GM12892 (cell line): ENCODE measurements around the gene HLA-DRA.
"Not testable (repeated sequence)": the region's sequence is repeated elsewhere in the genome, so short reads cannot be mapped to it uniquely, and the experiment has no call there.

Experiments
- DNase-seq: peaks from one replicate; pipeline ENCODE4 v3.0.0; 2011; ENCODE audit not compliant: insufficient read length
- FAIRE-seq: peaks from 2 replicates; lab custom pipeline; 2011; peaks lifted over from hg19 to GRCh38; lab: Jason Lieb, UNC
- POLR2A ChIP-seq: IDR thresholded peaks from 2 replicates; pipeline ENCODE4 v1.6.1; 2011; ENCODE audit warnings: low read depth, low read length, control low read depth
- POLR2AphosphoS5 ChIP-seq: IDR thresholded peaks from 2 replicates; pipeline ENCODE4 v1.6.1; 2011; ENCODE audit warnings: low read depth, low read length, control low read depth
- TAF1 ChIP-seq: IDR thresholded peaks from 2 replicates; pipeline ENCODE4 v1.6.1; 2011; ENCODE audit warnings: low read depth, mild to moderate bottlenecking, control low read depth, low read length, borderline replicate concordance

HLA-DRA gene

GRCh38 chr6:32462609-32463008 lies 22.9 kb downstream of the HLA-DRA start:
- no peak for TF ChIP-seq POLR2AphosphoS5
- TF ChIP-seq TAF1 = no peak
- TF ChIP-seq POLR2A = no peak
- FAIRE-seq = peak; percentile 84
- DNase-seq = no peak

GRCh38 chr6:32467743-32468503 lies 28.2 kb downstream of the HLA-DRA start:
- FAIRE-seq, DNase-seq: not testable (repeated sequence)

DNA sequence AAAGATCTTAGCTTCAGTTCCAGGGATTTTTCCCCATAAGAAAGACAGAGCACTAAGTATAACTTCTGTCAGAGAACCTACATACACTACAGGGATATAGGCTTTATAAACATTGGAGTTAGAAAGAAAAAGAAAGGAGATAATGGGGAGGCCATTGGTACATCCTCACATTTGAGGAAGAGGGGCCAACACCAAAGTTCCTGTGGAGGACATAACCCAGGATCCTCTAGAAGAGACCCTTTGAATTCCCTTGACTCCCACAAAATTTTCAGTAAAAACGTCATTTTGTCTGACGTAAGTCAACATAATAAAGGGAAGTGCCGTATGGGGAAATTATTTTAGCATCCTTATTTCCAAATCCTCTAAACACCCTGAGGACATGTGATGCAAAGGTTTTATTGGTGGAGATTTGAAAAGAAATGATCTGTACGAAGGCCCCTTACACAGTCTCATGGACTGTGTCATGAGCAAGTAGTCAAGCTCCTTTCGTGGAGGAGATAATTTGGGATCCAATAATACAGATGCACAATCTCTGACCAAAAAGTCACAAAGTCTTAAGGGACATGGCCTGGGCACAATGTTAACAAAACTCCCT lies 33.2 kb downstream of the HLA-DRA start:
- TF ChIP-seq TAF1 = no peak
- TF ChIP-seq POLR2AphosphoS5 = no peak; the same call in 1 of the 2 replicates
- no peak for TF ChIP-seq POLR2A
- FAIRE-seq (peak; percentile 71), DNase-seq (no peak)

DNA sequence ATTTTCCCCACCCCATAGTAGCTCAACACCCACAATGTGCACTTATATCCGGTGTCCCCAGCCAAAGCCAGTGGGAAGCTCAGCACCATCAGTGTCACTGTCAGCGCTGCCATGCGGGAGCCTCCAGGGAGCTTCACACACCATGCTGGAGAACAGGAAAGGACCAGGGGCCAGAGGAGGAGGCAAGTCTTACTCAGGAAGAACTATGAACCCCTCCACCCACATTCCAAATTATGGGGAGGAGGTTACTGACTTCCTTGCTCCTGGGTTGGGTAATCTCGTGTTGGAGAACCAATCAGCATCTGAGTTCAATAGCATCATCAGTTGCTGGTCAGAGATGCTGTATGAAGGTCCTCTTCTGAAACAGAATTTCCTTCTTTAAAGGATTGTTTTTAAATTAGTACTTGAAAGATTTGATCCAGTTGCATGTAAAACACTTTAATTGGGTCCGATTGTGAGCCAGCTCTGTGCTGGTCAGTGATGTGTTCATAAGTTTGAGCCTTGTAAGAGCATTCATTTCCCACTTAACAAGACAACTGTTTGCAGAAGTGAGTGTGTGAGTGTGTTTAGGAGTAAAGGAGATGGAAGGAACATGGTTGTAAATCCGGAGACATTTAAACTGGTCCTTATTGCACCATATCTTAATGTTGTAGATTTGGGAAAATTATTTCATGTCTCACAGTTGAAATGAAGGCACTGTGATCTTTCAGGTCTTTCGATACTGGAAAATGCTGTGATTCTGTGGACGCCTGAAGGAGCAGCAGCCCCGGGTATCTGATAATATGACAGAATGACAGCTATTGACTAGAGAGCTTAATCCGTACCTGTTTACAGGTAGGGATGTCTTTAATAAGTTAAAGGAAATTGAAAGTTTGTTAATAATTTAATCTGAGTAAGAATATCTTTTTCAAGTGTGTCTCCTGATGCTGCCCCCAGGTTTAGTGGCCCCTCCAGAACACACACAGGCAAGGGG lies 34.0 kb downstream of the HLA-DRA start:
- DNase-seq = not testable (repeated sequence)
- FAIRE-seq = peak; percentile 95
- peak; percentile 92 for TF ChIP-seq TAF1
- peak; percentile 88 for TF ChIP-seq POLR2A
- peak; percentile 92 for TF ChIP-seq POLR2AphosphoS5

GRCh38 chr6:32475392-32476206 lies 35.9 kb downstream of the HLA-DRA start:
- TF ChIP-seq POLR2A (no peak), TAF1 (no peak), POLR2AphosphoS5 (no peak)
- FAIRE-seq = no peak

DNA sequence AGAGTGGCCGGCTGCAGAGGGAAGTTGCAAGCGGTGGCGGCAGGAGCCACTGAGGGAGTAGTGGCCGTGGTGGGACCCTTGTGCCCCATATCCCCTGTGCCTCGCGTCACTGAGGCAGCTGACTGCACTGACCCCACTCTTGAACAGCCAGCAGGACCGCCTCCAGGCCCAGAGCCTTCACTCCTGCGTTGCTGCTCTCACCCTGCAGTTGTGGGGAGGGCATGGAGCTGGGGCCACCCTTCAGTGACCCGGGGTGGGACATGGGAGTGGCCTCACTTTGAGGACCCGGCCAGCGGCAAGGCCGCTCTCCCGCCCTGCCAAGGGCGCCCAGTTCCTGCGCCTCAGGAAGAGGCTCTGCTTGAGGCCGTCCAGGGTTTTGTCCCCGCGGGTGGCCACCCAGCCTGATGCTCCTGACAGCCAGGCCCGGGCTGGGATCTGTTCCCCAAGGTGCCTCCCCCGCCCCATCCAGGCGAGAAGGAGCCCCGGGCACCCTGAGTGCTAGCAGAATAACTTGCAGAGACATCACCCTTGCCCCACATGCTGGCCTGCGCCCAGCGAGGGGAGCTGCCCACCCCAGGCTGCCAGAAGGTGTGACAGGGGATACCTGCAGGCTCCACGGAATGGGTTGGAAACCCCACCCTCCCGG lies 44.4 kb downstream of the HLA-DRA start:
- no peak for FAIRE-seq
- TF ChIP-seq TAF1 (no peak), POLR2A (no peak), POLR2AphosphoS5 (no peak)
- no peak for DNase-seq

More at GRCh38 chr6:32475392-32476206, 35.9 kb downstream of the HLA-DRA start:
- DNase-seq = no peak

DNA sequence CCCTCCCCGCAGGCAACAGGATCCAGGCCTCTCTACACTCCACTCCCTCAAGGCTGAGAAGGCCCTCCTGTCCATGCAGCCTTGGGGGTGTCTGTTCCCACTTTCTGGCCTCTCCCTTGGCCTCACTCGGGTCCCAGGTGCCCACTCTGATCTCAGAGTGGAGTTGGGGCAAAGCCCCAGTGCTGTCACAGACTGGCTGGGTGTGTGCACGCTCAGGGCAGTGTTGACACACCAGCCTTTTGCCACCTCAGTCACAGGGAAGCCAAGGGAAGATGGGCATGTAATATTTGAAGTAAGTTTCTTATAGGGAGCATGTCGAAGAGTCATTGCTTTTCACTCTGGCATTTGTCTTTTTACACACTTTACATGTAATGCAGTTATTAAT lies 44.9 kb downstream of the HLA-DRA start:
- DNase-seq (no peak), FAIRE-seq (no peak)
- no peak for TF ChIP-seq POLR2A
- no peak for TF ChIP-seq TAF1
- TF ChIP-seq POLR2AphosphoS5 = no peak

DNA sequence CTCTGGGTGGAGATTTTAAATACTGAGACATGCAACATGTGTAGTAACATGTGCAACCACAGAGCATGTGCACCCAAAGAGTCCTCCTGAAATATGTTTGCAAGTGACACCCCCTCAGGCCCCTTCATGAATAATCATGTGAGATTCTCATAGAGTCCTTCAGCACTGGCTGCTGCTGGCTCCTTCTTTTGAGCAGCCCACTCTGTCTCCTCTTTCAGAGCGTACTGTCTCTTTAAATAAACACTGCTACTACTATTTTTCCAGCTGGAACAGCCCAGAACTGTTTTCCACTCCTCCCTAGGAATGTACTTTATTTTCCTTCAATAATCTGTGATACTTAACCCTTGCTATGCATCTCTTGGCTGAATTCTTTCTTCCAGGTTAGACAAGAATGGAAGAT lies 48.4 kb downstream of the HLA-DRA start:
- FAIRE-seq (no peak), DNase-seq (no peak)
- TF ChIP-seq POLR2AphosphoS5 (no peak), TAF1 (no peak), POLR2A (no peak)

DNA sequence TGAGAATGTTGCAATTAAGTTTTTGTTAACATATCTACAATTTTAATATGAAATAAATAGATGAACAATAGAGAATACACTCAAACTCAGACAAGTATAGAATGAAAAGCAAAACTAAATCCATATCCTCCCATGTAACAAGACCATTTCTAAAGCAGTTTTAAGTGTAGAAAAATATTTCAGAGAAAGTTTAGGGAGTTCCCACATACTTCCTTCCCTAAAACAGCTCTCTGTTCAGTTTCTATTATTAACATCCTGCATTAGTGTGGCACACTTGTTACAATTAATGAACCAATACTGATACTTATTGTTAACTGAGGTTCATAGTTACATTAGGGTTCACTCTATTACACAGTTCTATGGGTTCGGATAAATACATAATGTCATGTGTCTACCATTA lies 52.0 kb downstream of the HLA-DRA start:
- TF ChIP-seq TAF1 (no peak), POLR2A (no peak), POLR2AphosphoS5 (no peak)
- FAIRE-seq (no peak), DNase-seq (no peak)

DNA sequence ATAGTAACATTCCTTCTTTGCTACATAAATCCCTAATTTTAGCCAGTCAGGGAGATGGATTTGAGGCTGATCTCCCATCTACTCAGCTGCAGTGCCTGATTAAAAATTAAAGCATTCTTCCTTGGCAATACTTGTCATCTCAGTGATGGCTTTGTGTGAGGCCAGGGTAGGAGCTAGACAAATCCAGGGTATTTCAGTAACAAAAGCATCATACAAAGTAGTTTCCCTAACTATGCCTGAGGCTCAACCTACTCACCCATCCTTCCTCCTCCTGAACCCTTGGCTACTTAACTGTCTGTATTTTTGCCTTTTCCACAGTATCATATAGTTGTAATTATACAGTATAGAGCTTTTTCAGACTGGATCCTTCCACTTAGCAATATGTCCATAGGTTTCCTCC lies 52.7 kb downstream of the HLA-DRA start:
- no peak for DNase-seq
- no peak for TF ChIP-seq POLR2AphosphoS5
- no peak for TF ChIP-seq TAF1
- no peak for TF ChIP-seq POLR2A
- no peak for FAIRE-seq
